Activated T-helper 1 cell treated with Interleukin-2 at 50 U/mL for 16 hours (primary cell): Measurements from ENCODE around the gene NRDC.
"Not testable (repeated sequence)": the region's sequence is repeated elsewhere in the genome, so short reads cannot be mapped to it uniquely, and the experiment has no call there.

Source experiments
- DNase-seq: peaks from one replicate; pipeline ENCODE4 v3.0.0-alpha.2; 2020; ENCODE audit warnings: low read depth

NRDC gene

DNA sequence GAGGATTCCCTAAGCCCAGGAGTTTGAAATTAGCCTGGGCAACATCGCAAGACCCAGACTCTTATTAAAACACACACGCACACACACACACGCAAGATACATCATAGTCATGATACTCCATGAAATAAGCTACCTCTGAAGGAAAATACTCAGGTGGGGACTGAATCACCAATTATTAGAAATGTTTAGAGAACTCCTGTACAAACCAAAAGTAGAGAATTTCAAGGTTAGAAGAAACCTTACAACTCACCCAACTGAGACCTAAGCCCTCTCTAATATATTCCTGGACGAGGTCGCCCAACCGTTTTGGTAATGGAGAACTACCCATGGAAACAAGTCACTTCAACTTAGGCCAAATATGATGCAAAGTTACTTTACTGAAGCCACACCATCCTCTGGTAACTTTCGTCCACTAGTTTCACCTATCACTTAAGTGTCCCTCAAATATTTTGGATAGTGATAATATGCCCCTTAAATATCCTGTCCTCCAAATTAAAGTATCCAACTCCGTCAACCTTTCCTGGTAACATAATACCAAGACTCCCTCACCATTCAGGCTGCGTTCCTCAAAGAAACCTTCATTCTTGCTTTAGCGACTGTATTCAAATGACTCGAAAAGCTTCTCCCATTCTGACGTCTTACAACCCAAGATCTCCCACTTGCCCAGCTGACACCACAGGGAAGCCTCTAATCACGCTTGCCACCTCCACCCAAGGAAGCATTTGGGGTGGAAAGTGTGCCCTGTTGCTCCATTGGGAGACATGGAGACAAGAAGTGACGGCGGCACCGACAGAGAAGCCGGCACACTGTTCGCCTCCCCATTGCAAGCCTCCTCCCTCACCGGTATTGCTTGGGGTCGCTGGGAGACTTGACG lies 856 bp downstream of the NRDC start:
- no peak for DNase-seq

DNA sequence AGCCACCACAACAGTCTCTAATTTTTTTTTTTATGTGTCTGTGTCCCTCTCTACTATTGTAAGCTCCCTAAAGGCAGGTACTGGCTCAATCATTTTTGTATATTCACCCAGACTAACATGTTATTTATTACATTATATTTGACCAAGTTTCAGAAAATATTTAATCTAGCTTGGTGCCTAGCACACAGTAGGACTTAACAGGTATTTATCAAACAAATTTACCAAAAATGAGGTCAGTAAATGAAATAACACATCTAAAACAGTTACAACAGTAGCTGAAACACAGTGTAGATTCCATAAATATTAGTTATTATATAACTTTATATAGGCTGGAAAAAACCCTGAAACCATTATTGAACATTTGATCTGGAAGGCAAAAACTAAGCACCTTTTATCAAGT lies 2.7 kb downstream of the NRDC start:
- no peak for DNase-seq

DNA sequence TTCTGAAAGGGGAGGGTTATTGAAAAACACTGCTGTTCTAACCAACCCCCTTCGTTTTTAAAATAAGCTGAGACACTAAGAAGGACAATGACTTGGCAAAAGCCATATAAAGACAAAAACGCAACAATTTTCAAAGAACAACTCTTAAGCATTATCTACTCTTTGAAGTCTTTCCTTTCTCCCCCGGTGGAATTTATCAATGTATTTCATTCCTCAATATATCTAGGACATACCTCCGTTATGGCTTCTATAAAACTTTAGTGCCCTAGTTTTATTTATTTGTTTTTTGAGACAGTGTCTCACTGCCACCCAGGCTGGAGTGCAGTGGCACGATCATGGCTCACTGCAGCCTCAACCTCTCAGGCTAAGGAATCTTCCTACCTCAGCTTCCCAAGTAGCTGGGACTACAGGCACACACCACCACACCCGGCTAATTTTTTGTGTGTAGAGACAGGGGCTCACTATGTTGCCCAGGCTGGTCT lies 3.2 kb downstream of the NRDC start:
- no peak for DNase-seq

DNA sequence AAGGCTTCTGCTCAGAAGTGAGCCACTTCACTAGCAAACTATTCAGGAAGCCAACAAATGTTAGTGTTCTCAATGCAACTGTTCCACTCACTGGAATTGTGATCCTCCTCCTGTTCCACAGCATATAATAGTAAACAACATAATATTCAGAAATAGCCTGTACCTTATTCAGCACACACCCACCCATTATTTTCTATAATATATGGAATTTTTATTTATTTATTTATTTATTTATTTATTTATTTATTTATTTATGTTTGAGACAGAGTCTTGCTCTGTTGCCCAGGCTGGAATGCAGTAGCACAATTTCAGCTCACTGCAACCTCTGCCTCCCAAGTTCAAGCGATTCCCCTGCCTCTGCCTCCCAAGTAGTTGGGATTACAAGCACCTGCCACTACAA lies 5.3 kb downstream of the NRDC start:
- DNase-seq: not testable (repeated sequence)

DNA sequence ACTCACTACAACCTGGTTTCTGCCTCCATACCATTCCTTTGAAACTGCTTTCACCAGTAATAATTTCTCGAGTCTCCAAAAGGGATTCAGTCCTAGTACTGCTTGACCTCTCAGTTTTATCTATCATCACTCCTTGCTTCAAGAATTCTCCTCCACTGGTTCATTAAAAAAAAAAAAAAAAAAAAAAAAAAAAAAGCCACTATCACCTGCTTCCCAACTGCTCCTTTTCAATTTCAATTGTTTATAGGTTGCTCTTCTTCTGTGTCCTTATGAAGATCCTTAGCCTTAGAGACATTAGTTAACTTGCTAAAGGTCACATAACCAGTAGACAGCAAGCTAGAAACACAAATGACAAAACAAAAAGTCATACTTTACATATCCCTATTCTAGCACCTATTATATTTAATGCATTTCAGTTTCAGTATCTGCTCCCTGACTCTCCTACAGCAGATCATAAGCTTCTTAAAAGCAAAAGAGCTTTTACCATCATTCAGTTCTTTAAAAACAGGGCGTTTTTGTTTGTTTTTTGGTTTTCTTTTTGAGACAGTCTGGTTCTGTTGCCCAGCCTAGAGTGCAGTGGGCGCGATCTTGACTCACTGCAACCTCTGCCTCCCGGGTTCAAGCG lies 7.1 kb downstream of the NRDC start:
- no peak for DNase-seq

DNA sequence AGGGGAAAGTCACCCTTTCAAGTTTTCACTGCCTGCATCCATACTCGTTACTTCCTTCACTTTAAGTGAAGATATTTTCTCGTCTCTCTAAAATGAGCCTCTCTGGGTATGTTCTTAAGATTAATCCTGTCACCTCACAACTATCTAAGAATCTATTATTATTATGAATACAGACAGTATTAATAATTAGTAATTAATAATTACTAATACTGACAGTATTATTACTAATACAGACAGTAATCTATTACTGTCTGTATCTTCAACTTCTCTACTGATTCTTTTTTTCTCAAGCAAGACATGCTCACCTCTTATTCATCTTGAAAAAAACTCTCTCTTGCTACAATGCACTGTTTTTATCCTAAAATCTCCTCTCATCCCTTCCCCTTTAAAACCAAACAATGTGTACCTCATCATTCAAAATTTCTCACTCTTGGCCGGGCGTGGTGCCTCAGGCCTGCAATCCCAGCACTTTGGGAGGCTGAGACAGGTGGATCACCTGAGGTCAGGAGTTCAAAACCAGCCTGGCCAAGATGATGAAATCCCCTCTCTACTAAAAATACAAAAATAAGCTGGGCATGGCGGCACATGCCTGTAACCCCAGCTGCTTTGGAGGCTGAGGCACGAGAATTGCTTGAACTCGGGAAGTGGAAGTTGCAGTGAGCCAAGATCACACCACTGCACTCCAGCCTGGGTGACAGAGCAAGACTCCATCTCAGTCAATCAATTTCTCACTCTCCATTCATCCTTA lies 7.8 kb downstream of the NRDC start:
- no peak for DNase-seq

DNA sequence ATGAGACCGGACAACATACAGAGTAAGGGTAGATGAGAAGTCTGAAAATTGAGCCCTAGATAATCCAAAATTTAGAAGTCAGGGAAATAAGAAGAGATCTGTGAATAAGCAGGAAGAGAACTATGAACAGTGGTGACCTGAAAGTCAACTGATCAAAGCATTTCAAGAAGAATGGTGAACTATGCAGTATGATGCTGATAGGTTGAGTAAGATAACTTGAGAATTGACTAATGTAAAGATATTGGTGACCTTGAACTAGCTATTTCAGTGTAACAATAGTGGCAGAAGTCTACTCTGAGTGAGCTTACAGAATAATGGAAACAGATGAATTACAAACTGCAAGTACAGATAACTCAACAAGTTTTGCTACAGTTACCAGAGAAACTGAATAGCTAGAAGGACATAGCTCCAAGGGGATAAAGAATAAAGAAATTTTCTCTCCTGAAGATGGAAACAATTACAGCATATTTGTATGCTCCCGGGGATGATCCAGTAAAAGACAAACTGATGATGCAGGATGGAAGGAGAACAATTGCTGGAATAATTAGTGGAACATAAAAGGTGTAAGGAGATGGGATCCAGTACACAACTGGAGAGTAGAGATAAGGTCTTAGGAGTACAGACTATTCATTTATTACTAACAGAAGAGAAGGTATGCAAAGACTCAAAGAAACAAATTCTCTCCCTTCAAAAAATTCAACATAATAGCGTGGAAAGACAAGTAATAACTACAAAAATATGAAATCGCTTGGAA lies 10.9 kb downstream of the NRDC start:
- DNase-seq: no peak

DNA sequence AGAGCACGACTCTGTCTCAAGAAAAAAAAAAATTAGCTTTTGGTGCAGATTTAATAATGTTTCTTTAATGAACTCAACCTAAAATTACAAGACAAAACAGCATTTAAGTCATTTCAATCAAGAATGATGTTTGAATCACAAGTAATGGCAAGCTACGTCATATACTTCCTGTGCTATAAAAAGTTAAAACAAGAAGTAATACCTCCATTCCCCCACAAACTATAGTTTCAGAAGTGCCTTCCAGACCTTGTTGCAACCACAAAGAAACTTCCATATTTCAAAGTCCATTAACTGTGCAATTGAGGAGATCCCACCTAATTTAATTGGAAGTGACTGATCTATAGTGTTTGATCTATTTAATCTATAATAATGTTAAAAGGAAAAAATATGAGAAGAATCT lies 15.1 kb downstream of the NRDC start:
- DNase-seq: no peak

DNA sequence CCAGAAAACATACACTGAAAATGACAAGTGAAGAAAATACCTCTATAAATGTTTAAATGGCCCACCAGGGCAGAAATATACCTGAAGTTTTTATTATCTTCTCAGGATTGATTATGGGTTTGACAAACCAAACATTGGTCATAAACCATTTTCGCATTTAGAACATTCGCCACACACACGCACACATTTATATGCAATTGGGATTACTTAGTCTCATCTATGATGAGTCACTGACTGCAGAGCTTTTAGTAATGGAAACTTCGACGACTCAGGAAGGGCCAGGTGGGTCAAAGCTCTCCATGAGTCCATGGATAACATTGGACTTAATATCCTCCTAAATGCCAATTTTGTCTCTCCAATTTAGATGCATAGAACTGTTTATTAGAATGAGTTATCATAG lies 16.9 kb downstream of the NRDC start:
- DNase-seq: no peak

DNA sequence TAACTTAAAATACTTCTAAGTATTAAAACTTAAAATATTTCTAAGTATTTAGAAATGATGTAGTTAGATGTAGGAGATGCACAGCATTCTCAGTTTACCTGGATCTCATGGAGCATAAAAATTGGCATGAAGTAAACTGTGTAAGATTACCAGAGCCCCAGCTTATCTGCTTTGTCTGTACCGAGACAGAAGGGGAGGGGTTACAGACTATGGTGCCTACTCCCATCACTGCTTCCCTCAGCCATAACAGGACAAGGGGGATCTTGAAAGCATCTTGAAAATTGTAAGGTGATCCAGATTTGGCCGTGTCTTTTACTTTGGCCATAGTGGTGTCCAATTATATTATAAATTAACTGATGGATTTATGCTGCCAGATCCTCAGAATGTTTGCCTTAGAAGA lies 18.8 kb downstream of the NRDC start:
- no peak for DNase-seq

DNA sequence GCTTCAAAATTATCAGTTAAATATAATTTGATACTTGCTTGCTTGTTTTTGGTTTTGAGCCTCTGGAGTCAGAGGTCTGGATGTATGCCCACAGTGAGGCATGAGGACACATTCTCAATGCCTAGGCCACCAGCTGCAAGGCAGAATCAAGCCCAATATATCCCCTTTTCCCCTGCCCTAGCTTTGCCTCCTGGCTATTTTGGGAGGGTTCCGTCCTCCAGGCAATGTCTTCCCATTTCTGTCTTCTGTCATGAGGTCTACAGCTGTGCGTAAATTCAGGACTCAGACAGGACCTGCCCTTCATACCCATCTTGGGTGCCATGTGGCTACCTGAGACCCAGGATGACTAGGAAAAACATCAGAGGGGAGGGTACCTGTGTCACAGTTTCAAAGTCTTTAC lies 19.2 kb downstream of the NRDC start:
- no peak for DNase-seq

DNA sequence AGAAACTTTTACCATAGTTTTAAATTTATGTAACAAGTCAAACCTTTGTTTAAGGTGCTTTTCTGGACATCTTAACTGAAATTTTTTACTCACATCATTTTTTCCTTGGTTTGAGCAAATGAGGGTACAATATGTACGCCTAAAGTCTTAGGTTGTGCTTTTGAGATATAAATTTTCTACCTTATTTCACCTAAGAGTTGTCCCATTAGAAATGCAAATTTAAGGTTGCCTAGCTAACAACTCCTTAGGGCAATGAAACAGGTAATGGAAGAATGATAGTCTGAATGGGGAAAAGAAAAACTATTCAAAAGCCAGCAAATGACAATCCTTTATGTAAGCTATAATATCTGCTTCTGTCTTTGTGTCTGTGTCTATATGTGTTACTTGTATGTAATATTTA lies 19.6 kb downstream of the NRDC start:
- no peak for DNase-seq

DNA sequence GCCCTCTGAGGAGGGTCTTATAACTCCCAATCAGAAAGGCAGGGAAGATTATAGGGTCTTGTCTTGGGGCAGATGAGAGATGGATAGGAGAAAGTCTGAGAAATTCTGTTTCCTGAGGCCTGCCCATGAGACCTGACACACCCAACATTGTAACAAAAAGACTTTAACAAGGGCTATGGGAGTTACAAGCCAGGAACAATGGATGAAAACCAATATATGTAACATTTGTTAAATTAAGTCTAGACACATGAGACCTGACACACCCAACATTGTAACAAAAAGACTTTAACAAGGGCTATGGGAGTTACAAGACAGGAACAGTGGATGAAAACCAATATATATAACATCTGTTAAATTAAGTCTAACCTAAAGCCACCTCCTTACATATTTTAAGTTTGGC lies 21.8 kb downstream of the NRDC start:
- no peak for DNase-seq

DNA sequence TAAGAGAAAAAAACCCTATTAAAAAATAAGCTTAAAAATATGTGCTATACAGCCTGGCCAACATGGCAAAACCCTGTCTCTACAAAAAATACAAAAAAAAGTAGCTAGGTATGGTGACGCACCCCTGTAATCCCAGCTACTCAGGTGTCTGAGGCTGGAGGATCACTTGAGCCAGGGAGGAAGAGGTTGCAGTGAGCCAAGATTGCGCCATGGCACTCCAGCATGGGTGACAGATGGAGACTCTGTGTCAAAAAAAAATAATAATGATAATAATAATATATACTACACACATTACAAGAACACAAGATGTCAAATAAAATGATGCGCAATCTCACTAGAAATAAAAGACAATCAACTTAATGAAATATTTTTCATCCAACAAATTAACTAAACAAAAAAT lies 22.9 kb downstream of the NRDC start:
- DNase-seq: no peak

DNA sequence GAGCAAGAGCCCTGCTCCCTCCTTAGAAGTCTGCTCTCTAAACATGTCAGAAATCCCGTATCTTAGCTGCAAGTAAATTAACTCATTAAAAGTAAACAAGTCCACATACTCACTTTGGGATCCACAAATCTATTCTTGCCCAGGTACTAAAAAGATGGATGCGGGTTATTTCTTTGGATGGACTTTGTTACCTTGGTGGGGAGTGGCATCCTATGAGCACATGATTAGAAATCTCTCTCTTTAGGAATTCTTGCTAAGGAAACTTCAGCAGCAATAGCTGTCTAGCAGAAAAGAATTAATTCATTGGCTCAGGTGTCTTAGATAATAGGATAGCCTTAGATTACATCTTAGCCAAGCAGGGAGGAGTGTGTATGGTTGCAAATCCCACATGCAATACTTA lies 25.2 kb downstream of the NRDC start:
- DNase-seq: no peak

DNA sequence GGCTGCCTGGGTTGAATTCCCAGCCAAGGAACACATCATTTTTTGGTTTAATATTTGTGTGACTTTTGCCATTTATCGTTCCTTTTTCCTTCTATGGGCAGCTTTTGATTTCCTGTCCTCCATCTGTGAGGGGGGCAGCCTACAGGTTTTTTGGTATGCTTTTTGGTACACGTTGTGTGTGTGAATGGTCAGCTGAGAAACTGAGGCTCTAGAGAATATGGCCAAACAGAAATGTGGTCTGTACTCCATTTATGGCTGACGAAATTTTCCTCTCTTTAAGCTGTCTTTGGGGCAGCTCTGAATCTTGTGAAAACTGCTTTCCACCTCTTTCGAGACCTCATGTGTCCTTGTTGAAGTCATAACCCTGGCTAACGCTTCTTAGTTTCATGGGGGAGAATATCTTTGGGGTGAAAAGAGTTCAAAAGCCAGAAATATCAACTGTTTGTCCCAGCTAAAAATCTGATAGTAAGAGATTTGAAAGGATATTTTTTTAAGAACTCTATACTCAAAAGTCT lies 26.6 kb downstream of the NRDC start:
- no peak for DNase-seq

DNA sequence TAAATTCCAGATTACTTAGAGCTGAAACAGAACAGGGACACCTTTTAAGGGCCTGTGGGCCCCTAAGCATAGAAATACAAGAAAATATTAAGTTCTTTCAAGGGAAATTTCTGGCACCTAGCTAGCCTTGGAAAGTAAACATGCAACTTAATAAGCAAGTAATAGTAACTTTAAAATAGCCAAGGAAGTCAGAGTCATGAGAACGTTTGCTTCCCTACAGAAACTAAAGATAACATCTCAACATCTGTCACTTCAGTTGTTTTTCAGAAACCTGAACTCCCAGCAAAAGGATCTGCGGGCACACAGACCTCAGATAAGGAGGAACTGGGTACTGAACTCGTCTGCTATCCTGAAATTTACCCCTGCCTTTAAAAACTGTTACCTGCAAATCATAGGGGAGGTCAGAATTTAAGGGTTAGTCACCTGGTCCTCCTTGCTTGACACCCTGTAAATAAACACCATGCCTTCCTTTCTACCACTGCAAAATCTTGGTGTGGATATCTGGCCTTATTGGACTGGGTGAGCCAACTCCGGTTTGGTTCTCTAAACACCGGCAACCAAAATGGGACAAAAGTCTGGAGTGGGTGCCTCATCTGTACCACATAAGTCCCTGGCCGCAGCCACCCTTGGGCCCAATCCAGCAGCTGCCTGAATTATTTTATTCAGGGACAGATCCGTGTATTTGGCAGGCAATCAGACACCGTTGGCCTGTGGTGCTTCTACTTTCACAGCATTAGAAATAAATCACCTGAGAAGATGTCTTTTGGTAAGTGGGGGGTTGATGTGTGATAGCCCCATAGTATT lies 27.9 kb downstream of the NRDC start:
- no peak for DNase-seq

DNA sequence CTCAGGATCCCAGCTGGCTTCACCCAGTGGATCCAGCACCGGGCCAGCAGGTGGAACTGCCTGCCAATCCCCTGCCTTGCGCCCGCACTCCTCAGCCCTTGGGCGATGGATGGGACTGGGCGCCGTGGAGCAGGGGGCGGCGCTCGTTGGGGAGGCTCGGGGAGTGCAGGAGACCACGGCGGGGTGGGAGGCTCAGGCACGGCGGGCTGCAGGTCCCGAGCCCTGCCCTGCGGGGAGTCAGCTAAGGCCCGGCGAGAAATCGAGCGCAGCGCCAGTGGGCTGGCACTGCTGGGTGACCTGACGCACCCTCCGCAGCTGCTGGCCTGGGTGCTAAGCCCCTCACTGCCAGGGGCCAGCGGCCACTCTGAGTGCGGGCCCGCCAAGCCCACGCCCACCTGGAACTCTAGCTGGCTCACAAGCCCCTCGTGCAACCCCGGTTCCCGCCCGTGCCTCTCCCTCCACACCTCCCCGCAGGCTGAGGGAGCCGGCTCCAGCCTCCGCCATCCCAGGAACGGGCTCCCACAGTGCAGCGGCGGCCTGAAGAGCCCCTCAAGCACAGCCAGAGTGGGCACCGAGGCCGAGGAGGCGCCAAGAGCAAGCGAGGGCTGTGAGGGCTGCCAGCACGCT lies 31.1 kb downstream of the NRDC start:
- no peak for DNase-seq

DNA sequence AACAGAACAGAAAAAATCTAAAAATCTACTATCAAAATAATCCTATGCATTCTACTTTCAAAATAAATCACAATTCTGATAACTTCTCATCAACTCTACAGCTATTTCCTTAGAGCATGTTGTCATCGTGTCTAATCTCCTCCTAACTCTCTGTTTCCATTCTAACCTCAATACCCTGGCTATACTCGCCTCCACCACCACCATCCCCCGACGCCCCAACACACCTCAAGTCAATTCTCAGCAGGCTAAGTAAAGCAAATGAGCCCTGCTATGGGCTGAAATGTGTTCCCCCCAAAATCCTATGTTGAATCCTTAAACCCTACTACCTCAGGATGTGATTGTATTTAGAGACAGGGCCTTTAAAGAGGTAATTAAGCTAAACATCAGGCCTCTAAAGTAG lies 34.6 kb downstream of the NRDC start:
- DNase-seq: no peak

DNA sequence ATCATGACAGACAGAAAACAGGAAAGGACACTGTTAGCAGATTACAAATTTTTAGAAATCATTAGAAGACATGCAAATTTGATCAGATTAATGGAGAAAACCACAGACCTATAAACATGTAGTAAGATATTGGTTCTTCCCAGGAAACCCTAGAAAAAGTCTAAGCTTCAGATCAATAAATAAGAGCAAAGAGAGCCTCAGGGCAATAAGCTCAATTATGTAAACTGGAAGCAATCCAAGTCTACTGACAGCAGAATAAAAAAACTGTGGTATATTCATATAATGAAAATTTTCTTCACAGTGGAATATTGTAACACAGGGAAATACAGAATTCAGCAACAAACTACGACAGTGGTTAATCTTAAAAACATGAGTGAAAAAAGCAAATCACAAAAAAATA lies 36.3 kb downstream of the NRDC start:
- no peak for DNase-seq
